Ishikawa (cell line): ENCODE measurements around the gene ACVR1C.

Source experiments
- CEBPB ChIP-seq: IDR thresholded peaks from 2 replicates; pipeline ENCODE4 v1.6.1; 2012
- CREB1 ChIP-seq: IDR thresholded peaks from 2 replicates; pipeline ENCODE4 v1.6.1; 2012; ENCODE audit warnings: low read depth
- EGR1 ChIP-seq: IDR thresholded peaks from 2 replicates; pipeline ENCODE4 v1.6.1; 2012
- EP300 ChIP-seq: IDR thresholded peaks from 2 replicates; pipeline ENCODE4 v1.6.1; 2012; ENCODE audit warnings: borderline replicate concordance
- REST ChIP-seq: IDR thresholded peaks from 2 replicates; pipeline ENCODE4 v1.6.1; 2012; ENCODE audit warnings: low read depth, mild to moderate bottlenecking
- TAF1 ChIP-seq: IDR thresholded peaks from 2 replicates; pipeline ENCODE4 v1.6.1; 2012; ENCODE audit warnings: low read depth, mild to moderate bottlenecking
- TEAD4 ChIP-seq: IDR thresholded peaks from 2 replicates; pipeline ENCODE4 v1.6.1; 2012
- YY1 ChIP-seq: IDR thresholded peaks from 2 replicates; pipeline ENCODE4 v1.6.1; 2012; ENCODE audit warnings: low read depth
- TF ChIP-seq, protein P1 (sequence below): IDR thresholded peaks from 2 replicates; pipeline ENCODE4 v1.6.1; 2012
- TF ChIP-seq, protein P2 (sequence below): IDR thresholded peaks from 2 replicates; pipeline ENCODE4 v1.6.1; 2012

DNA sequence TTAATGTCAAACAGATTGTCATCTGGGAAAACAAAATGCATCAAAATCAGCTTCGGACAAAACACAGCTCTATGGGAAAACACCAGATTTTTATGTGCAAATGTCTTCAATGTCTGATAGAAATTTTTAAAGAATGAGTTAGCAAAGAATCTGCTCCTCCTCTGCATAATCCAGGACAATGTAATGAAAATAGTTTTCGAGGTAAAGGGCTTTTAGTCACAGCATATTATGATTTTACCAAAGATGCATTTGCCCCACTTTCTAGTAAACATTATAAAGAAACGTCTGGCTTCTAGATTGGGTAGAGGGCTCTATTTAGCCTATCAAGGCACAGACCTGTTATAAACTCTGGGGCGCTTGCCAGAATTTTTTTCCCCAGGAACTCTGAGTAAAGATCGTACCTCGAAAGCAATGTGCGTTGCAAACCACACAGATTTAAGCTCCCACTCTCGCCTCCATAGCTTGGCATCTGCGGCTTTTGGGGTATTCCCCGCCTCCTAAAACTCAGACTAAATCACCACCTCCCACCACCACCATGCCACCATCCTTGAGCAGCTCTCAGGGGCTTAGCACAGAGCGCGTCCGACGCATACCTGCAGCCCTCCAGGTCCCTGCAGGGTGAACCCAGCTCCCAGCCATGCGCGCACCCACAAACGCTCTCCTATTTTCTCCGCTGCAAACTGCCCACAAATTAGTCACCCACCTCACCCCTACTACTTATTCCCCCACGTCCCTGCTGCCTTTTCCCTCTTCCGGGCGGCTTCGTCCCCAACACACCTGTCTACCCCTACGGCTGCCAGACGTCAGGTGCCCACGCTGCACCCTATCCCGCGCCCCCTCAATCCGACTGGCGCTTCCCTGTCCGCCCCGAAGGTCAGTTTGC is 829 bp downstream of the ACVR1C start:
- TF ChIP-seq YY1 (no peak), EGR1 (no peak), REST (no peak), EP300 (no peak), TAF1 (no peak), CEBPB (no peak), TEAD4 (no peak), CREB1 (no peak)
- TF ChIP-seq, protein P1, sequence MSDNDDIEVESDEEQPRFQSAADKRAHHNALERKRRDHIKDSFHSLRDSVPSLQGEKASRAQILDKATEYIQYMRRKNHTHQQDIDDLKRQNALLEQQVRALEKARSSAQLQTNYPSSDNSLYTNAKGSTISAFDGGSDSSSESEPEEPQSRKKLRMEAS, result no peak
- TF ChIP-seq, protein P2, sequence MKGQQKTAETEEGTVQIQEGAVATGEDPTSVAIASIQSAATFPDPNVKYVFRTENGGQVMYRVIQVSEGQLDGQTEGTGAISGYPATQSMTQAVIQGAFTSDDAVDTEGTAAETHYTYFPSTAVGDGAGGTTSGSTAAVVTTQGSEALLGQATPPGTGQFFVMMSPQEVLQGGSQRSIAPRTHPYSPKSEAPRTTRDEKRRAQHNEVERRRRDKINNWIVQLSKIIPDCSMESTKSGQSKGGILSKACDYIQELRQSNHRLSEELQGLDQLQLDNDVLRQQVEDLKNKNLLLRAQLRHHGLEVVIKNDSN, result no peak
